ENCODE measurements around the gene USP10.
A peak's percentile ranks its signal among the peaks of the same experiment; 100 is the strongest.
"Not testable (repeated sequence)": the region's sequence is repeated elsewhere in the genome, so short reads cannot be mapped to it uniquely, and the experiment has no call there.

The USP10 gene

DNA sequence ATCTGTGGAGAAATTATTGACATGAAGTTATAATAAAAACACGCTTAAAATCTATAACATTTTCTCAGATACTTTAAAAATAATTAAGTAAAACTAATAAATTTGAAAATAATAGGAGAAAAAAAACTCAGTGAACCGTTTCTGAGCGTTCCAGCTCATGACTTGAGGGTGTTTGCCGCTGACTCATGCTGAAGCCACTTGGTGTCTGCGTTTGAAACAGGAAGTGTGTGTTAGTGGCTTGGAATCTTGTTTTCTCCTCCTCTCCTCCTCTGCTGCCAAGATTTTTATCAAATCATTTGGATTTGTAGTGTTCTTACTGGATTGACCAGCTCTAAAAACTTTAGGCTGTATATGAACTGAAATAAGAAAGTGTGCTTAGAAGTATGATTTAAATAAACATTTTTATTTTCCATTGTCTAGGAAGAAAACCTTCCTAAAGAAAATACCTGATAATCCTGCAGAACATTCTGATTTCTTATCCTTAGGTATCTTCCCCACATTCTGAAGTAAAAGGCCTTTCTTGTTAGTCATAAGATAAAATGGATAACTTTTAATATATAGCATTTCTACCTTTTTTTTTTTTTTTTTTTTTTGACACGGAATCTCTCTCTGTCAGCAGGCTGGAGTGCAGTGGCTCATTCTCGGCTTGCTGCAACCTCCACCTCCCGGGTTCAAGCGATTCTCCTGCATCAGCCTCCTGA is 30.8 kb downstream of the USP10 start:
- DNase-seq (ENCODE audit: low read depth, low spot score), result peak; percentile 93
- H3K4me3 ChIP-seq (ENCODE audit: low read depth, low read length), result no peak overlapping the region
- TF ChIP-seq, protein P1, sequence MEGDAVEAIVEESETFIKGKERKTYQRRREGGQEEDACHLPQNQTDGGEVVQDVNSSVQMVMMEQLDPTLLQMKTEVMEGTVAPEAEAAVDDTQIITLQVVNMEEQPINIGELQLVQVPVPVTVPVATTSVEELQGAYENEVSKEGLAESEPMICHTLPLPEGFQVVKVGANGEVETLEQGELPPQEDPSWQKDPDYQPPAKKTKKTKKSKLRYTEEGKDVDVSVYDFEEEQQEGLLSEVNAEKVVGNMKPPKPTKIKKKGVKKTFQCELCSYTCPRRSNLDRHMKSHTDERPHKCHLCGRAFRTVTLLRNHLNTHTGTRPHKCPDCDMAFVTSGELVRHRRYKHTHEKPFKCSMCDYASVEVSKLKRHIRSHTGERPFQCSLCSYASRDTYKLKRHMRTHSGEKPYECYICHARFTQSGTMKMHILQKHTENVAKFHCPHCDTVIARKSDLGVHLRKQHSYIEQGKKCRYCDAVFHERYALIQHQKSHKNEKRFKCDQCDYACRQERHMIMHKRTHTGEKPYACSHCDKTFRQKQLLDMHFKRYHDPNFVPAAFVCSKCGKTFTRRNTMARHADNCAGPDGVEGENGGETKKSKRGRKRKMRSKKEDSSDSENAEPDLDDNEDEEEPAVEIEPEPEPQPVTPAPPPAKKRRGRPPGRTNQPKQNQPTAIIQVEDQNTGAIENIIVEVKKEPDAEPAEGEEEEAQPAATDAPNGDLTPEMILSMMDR (IDR thresholded peaks at IDR 0.05; ENCODE audit: low read depth, low read length), result no peak
- in situ Hi-C loops (cut with HindIII; ENCODE audit: low sequenced_read_pairs), result no loop called here

DNA sequence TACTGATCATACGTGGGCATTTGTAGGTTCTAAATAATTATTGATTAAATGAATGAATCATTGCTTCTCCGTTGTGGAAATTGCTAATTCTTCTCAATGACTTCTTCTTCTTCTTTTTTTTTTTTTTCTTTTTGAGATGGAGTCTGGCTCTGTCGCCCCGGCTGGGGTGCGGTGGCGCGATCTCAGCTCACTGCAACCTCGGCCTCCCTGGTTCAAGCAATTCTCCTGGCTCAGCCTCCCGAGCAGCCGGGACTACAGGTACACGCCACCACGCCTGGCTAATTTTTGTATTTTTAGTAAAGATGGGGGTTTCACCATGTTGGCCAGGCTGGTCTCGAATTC is 32.5 kb downstream of the USP10 start:
- H3K4me3 ChIP-seq (ENCODE audit: low read depth, low read length); in situ Hi-C loops (cut with HindIII; ENCODE audit: low sequenced_read_pairs); DNase-seq (ENCODE audit: low read depth, low spot score): not testable (repeated sequence)

DNA sequence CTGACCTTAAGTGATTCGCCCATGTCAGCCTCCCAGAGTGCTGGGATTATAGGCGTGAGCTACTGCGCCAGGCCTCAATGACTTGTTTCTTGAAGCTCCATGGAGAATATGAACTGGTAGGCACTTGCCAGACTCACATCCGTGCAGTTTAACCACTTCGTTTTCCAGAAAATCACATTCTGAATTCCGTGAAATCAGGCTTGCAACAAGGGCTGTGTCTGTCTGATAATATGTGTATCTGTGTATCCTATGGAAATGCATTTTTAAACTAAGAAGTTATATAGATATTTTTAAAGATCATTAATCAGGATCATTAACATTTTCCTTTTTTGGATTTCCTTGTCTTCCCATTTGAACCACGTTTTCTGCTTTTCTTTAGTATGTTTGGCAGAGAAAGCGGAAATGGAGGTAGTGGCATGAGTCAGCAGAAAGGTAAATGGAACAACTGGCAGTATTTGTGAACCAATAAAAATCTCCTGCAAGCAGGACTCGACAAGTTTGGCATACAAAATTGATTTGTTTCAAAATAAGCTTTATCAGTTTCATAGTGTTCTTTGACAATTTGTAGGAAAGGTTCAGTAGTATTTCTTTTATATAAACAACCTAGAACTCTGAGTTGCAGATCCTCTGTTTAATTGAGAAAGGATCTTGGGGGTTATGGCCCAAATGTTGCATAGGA is 33.0 kb downstream of the USP10 start:
- H3K4me3 ChIP-seq (ENCODE audit: low read depth, low read length), result no peak overlapping the region
- in situ Hi-C loops (cut with HindIII; ENCODE audit: low sequenced_read_pairs), result no loop called here
- no peak for DNase-seq (ENCODE audit: low read depth, low spot score)
- TF ChIP-seq, protein P1 (IDR thresholded peaks at IDR 0.05; ENCODE audit: low read depth, low read length), result no peak

DNA sequence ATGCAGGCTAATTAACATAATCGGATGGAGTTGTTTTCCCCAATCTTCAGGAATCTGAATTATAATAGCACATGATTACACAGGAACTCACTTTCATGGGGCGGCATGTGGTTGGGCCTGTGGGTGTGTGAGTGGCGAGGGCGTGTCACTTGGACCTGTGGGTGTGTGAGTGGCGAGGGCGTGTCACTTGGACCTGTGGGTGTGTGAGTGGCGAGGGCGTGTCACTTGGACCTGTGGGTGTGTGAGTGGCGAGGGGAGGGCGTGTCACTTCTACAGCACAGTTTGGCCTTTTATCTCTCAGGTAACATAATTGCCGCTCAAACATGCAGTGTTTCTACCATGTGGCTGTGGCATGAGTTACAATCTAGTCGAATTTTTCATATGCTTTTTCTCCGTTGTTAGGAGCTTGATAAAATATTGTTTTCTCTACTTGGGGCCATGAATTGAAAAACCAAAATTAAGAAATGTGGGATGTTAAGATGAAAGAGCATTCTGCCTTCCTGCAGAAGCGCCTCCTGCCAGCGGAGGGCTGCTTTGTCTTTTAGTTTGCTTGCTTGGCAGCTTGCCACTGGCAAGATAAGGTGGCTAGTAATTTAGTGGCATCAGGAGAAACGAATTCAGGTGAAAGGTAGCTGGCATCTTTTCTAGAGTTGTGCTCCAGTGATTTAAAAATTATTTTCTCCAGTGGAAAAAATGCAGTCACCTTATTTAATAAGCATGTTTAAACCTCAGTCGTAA is 36.2 kb downstream of the USP10 start:
- no peak overlapping the region for H3K4me3 ChIP-seq (ENCODE audit: low read depth, low read length)
- in situ Hi-C loops (cut with HindIII; ENCODE audit: low sequenced_read_pairs), result no loop called here
- TF ChIP-seq, protein P1 (IDR thresholded peaks at IDR 0.05; ENCODE audit: low read depth, low read length), result peak; percentile 22
- DNase-seq (ENCODE audit: low read depth, low spot score), result no peak

DNA sequence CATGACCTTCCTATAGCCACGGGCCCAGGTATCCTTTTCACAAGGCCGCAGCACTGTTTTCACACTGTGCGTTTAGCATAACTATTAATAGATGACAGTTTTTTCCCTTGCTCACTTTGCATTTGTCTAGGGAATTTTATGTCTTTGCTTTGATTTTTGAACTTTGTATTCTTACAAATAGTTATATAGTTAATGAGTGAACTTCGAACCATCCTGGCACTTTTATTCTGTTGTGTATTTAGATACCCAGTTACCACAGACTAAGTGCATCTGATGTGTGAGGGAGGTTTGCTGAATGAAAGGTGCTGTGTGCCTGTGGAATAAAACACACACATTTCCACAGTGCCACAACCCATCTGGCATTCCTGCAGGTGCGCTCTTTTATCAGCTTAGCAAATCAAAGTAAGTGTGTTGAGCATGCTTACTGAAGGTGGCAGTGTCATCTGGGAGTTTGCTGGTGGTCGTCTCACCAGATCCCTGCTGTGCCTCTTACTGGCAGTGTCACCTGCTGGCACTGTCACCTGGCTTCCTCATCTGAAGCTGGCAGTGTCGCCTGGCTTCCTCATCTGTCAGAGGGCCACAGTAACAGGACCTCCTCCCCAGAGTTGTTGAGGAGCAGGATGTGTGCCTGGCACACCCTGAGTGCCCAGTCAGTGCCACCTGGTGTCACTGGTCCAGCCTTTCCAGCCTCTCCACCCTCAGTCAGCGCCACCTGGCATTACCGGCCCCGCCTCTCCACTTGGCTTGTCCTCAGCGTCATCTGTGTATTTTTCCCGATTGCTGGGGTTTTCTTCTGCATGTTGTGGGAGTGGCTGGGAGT is 37.6 kb downstream of the USP10 start:
- H3K4me3 ChIP-seq (ENCODE audit: low read depth, low read length), result no peak overlapping the region
- in situ Hi-C loops (cut with HindIII; ENCODE audit: low sequenced_read_pairs), result no loop called here
- DNase-seq (ENCODE audit: low read depth, low spot score), result no peak
- TF ChIP-seq, protein P1 (IDR thresholded peaks at IDR 0.05; ENCODE audit: low read depth, low read length), result no peak

DNA sequence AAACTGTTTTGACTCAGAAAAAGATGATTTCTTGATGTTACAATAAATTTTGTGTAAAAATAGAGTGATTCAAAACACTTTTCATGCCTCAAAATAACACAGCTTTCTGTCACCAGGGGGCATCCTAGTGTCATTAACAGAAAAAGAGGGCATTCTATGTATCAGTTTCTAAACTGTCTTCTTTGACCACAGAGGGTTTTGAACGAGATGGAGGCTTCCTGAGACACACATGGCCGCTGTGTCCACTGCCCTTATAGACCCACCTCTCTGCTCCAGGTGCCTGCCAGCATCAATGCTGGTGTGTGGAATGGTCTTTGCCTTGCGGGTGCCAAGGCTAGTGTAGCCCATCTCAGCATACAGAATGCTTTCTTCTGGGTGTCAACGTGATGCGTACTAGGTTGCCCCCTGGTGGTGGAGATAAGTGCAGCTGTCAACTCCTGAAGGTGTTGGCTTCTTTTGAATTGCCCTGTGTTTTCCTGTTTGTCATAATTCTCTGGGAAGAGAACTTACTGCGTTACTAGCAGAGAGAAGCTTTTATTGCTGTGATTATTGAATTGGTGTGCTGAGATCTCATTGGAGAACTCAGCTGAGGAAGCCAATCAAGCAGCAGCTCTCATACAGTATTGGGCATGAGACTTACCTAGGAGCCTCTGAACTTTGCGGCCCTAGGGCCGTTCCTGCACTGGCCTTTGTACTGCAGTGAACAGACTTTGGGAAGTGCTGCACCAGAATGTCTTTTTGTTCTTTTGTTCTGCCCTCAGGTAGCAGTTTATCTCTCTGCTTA is 38.6 kb downstream of the USP10 start:
- in situ Hi-C loops (cut with HindIII; ENCODE audit: low sequenced_read_pairs), result no loop called here
- peak; percentile 71 for DNase-seq (ENCODE audit: low read depth, low spot score)
- H3K4me3 ChIP-seq (ENCODE audit: low read depth, low read length), result no peak overlapping the region
- TF ChIP-seq, protein P1 (IDR thresholded peaks at IDR 0.05; ENCODE audit: low read depth, low read length), result peak; percentile 92

All from astrocyte of the spinal cord (primary cell).